Diencephalon (tissue), 1 donor: ENCODE data around the gene F10. TPM values are rescaled to one million over a fixed set of nuclear protein-coding genes. Genes with fewer than 3 reads are reported as not detected.

Experiments used
- small RNA-seq: library from RNA; depleted of rRNA; stranded (forward); fragments of <200 nt; gene quantifications from one replicate; pipeline ENCODE3, GENCODE V24; 2014
- total RNA-seq: library from RNA; depleted of rRNA; stranded (reverse); fragments of >200 nt; gene quantifications from one replicate; pipeline ENCODE4 v1.2.3, GENCODE V29; 2014

Gene F10
- 0.69 TPM for total RNA-seq

GRCh38 chr13:113122550-113123225 lies at the start of gene F10:
F10 (plus strand) TSS chr13:113122799; CDS start chr13:113122856, 57 bp downstream.

GRCh38 chr13:113105032-113105920 lies 17.3 kb upstream of the F10 start, which contains the start of gene F7:
F7 (plus strand) TSS chr13:113105791; CDS start chr13:113105842, 51 bp downstream.

GRCh38 chr13:113157929-113158747 lies 35.5 kb downstream of the F10 start, which contains the start of gene PROZ:
PROZ (plus strand) TSS chr13:113158648; CDS start chr13:113158661, 13 bp downstream.

Small RNAs within 50 kb of the gene (small RNA-seq; reads per million reads assigned to genes)
- not detected for gene AL137002.1

Other genes with a start within 250 kb of the F10 start
- 120 TPM for gene MCF2L, start 153.6 kb upstream of the F10 start, total RNA-seq
- 2.1 TPM for gene F7, start 17.0 kb upstream of the F10 start, total RNA-seq
- gene PROZ, start 35.8 kb downstream of the F10 start, total RNA-seq, result not detected
- gene PCID2, start 85.9 kb downstream of the F10 start, total RNA-seq, result 42.2 TPM
- 57.7 TPM for gene CUL4A, start 86.8 kb downstream of the F10 start, total RNA-seq
- gene LAMP1, start 174.4 kb downstream of the F10 start, total RNA-seq, result 74.7 TPM
- gene GRTP1, start 241.3 kb downstream of the F10 start, total RNA-seq, result 1.2 TPM